Endometrial microvascular endothelial cells (primary cell): Measurements from ENCODE around the gene MAOB. TPM values are rescaled to one million over a fixed set of nuclear protein-coding genes. Genes with fewer than 3 reads are reported as not detected.
"Not testable (repeated sequence)": the region's sequence is repeated elsewhere in the genome, so short reads cannot be mapped to it uniquely, and the experiment has no call there.

Source experiments
- in situ Hi-C: cut with HindIII; loops from 2 replicates; pipeline ENCODE4 v1.10.0; 2017; ENCODE audit warnings: low sequenced_read_pairs, low pct_unique_long_range_greater_than_20kb; ENCODE audit errors: inconsistent ontology term
- total RNA-seq: library from RNA; depleted of rRNA; stranded (reverse); fragments of >200 nt; gene quantifications from one replicate; pipeline ENCODE4 v1.2.3, GENCODE V29; 2015; ENCODE audit errors: inconsistent ontology term

The MAOB gene
- total RNA-seq, 1 donor from 2014 or later = not detected

- in situ Hi-C loops = no loop called here
Observed at GRCh38 chrX:43728002-43728401, 154.2 kb downstream of the MAOB start.

- in situ Hi-C loops = not testable (repeated sequence)
Observed at GRCh38 chrX:43727254-43727653, 155.0 kb downstream of the MAOB start.

GRCh38 chrX:43725227-43725626 is 157.0 kb downstream of the MAOB start:
- in situ Hi-C loops = not testable (repeated sequence)

GRCh38 chrX:43720961-43721360 is 161.3 kb downstream of the MAOB start:
- in situ Hi-C loops = no loop called here

GRCh38 chrX:43720082-43720481 is 162.2 kb downstream of the MAOB start:
- in situ Hi-C loops = no loop called here

GRCh38 chrX:43718956-43719355 is 163.3 kb downstream of the MAOB start:
- in situ Hi-C loops = no loop called here

- in situ Hi-C loops = no loop called here
Observed at GRCh38 chrX:43718546-43718945, 163.7 kb downstream of the MAOB start.

GRCh38 chrX:43718081-43718480 is 164.2 kb downstream of the MAOB start:
- in situ Hi-C loops = no loop called here

GRCh38 chrX:43717161-43717560 is 165.1 kb downstream of the MAOB start:
- in situ Hi-C loops = no loop called here

GRCh38 chrX:43716696-43717095 is 165.6 kb downstream of the MAOB start:
- in situ Hi-C loops = no loop called here

Other genes starting within 250 kb of the MAOB start
- gene MAOA, start 226.2 kb downstream of the MAOB start, total RNA-seq = 57.9 TPM
- 0.84 TPM for gene NDP, start 90.9 kb upstream of the MAOB start, total RNA-seq